ENCODE results near the gene ZNF71.
A peak's percentile ranks its signal among the peaks of the same experiment; 100 is the strongest.

ZNF71 gene

DNA sequence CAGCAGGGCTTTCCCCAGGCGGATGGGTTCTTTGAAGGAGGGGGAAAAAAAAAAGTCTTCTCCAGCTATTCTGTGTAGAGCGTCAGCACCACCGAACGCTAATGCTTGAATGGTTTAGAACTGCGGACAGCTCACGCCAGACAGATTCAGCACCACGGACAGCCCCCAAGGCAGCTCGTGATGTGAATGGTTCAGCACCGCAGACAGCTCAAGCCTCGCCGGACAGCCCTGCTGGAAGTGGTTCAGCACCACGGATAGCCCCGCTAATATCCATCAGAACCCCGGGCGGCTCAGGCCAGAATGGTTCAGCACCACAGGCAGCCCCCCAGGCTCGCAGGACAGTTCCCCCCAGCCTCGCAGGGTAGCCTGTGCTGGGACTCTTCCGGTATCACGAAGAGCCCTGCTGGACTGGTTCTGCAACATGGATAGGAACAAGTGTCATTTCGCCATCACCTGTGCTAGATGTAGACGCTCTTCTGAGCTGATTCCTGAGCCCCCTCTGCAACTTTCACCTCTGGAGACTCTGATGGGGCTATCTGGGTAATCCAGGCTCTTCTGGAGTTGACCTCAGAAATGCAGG, 43.0 kb downstream of the ZNF71 start:
- no peak overlapping the region for H3K4me3 ChIP-seq (ENCODE audit: control insufficient read depth, low read depth, low read length)
- TF ChIP-seq CTCF (IDR thresholded peaks at IDR 0.05; ENCODE audit: control insufficient read depth, insufficient read depth, low read depth, low read length, missing control alignments): no peak
- DNase-seq (ENCODE audit: low read depth): peak; percentile 1

DNA sequence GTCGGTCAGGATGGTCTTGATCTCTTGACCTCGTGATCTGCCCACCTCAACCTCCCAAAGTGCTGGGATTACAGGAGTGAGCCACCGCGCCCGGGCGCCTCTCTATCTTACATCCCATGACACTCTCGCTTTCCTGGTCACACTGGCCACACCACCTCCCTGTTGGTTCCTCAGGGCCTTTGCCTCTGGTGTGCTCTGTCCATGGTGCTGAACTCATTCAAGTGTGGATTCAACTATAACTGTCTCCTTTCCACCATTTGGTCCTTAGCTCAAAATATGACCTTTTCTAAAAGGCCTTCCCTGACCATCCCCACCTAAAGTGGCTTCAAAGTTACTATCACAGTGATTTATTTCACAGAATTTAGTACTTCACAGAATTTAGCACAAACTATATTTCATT, 44.1 kb downstream of the ZNF71 start:
- no peak overlapping the region for H3K4me3 ChIP-seq (ENCODE audit: control insufficient read depth, low read depth, low read length)
- no peak for DNase-seq (ENCODE audit: low read depth)
- TF ChIP-seq CTCF (IDR thresholded peaks at IDR 0.05; ENCODE audit: control insufficient read depth, insufficient read depth, low read depth, low read length, missing control alignments): no peak

- no peak for DNase-seq (ENCODE audit: low read depth)
- no peak within 1 kb of the TSS for H3K4me3 ChIP-seq (ENCODE audit: control insufficient read depth, low read depth, low read length)
- no peak for TF ChIP-seq CTCF (IDR thresholded peaks at IDR 0.05; ENCODE audit: control insufficient read depth, insufficient read depth, low read depth, low read length, missing control alignments)
Measured at GRCh38 chr19:56642711-56643459, 47.8 kb downstream of the ZNF71 start, which contains the start of gene SMIM17. TSS of gene SMIM17 (plus strand) at chr19:56643159. CDS start at chr19:56645668, 2,509 bp downstream.

GRCh38 chr19:56643460-56643955, 48.4 kb downstream of the ZNF71 start:
- TF ChIP-seq CTCF (IDR thresholded peaks at IDR 0.05; ENCODE audit: control insufficient read depth, insufficient read depth, low read depth, low read length, missing control alignments): no peak

GRCh38 chr19:56654151-56654550, 59.0 kb downstream of the ZNF71 start:
- no peak for DNase-seq (ENCODE audit: low read depth)
- no peak for TF ChIP-seq CTCF (IDR thresholded peaks at IDR 0.05; ENCODE audit: control insufficient read depth, insufficient read depth, low read depth, low read length, missing control alignments)
- H3K4me3 ChIP-seq (ENCODE audit: control insufficient read depth, low read depth, low read length): no peak overlapping the region

More at GRCh38 chr19:56643460-56643955, 48.4 kb downstream of the ZNF71 start:
- no peak for DNase-seq (ENCODE audit: low read depth)
- no peak overlapping the region for H3K4me3 ChIP-seq (ENCODE audit: control insufficient read depth, low read depth, low read length)

DNA sequence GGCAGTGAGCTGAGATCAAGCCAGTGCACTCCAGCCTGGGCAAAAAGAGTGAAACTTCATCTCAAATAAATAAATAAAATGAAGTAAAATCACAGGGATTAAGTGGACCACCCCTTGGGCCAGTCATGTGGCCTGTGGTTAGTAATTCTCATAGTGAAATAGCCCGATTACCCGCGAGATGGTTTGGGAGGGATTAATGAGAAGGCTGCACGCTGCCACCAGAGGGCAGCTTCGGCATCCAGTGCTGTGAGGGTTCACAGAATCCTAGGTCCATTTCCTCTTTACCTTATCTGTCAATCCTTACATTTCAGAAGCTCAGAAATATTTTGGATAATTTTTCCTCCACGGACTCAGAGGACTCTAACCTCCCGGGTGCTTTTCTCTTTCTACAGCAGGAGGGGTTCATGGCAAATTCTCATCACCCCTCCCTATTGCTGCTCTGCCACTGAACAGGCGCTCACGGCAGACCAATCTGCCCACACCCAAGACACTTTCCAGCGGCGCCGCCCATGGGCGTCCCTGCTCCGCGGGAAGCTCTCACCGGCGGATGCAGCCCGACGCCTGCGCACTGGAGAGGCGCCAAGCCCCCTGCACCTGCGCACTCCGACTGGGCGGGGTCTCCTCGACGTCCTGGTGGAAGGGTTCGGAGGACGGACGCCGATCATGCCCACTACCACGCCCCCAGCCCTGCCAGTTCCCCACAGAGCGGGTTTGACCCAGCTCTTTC, 65.4 kb downstream of the ZNF71 start:
- DNase-seq (ENCODE audit: low read depth): no peak
- no peak overlapping the region for H3K4me3 ChIP-seq (ENCODE audit: control insufficient read depth, low read depth, low read length)
- TF ChIP-seq CTCF (IDR thresholded peaks at IDR 0.05; ENCODE audit: control insufficient read depth, insufficient read depth, low read depth, low read length, missing control alignments): no peak

Measured in AG09309 (cell line).